ENCODE measurements around the gene PTTG2.

The PTTG2 gene

DNA sequence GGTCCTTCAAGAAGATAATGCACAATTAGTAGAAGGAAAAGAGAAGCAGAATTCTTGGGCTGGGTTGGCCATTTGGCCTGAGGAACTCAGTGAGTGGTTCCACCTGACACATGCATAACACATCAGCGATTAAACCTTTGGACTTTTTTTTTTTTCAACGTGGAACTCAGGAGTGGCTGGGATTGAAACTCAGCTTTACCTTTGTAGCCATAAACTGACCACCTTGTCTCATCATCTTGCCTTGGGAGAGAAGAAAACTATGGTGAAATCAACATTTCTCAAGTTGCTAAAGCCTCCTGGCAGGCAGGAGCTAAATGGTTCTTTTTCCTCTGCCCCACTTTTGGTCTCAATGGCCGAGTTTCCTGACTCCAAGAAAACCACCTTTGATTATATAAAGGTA lies 16.3 kb downstream of the PTTG2 start:
- Histone ChIP-seq H3K9me3 (ENCODE audit: control insufficient read depth, insufficient read depth, low read length) (no peaks in the 10 kb centered on the region), H3K4me2 (ENCODE audit: low read length) (peak overlapping the region; percentile 90), H3K79me2 (ENCODE audit: control insufficient read depth, low read length) (peaks cover 42% of the 10 kb centered on the region), H3K4me3 (ENCODE audit: low read length) (peak overlapping the region; percentile 77), H3K4me1 (ENCODE audit: control insufficient read depth, low read length) (peaks cover 36% of the 10 kb centered on the region), H3K27me3 (ENCODE audit: control insufficient read depth, low read length) (no peaks in the 10 kb centered on the region), H3K9me2 (replicated peaks; ENCODE audit: control insufficient read depth, low read length) (no peaks in the 10 kb centered on the region), H4K20me1 (ENCODE audit: control insufficient read depth, insufficient read depth, low read depth, low read length) (peaks cover 4% of the 10 kb centered on the region; the same call in 1 of the 2 replicates), H3K36me3 (ENCODE audit: control insufficient read depth, low read length) (peaks cover 36% of the 10 kb centered on the region), H3F3A (ENCODE audit: control insufficient read depth, insufficient read depth) (peaks cover 38% of the 10 kb centered on the region), H3K27ac (ENCODE audit: low read depth, low read length) (peak overlapping the region; percentile 48)
- TF ChIP-seq, protein P1, sequence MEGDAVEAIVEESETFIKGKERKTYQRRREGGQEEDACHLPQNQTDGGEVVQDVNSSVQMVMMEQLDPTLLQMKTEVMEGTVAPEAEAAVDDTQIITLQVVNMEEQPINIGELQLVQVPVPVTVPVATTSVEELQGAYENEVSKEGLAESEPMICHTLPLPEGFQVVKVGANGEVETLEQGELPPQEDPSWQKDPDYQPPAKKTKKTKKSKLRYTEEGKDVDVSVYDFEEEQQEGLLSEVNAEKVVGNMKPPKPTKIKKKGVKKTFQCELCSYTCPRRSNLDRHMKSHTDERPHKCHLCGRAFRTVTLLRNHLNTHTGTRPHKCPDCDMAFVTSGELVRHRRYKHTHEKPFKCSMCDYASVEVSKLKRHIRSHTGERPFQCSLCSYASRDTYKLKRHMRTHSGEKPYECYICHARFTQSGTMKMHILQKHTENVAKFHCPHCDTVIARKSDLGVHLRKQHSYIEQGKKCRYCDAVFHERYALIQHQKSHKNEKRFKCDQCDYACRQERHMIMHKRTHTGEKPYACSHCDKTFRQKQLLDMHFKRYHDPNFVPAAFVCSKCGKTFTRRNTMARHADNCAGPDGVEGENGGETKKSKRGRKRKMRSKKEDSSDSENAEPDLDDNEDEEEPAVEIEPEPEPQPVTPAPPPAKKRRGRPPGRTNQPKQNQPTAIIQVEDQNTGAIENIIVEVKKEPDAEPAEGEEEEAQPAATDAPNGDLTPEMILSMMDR (IDR thresholded peaks at IDR 0.05; ENCODE audit: low read depth, low read length, poor library complexity, severe bottlenecking), result no peak
- no peak for TF ChIP-seq EZH2phosphoT487 (IDR thresholded peaks at IDR 0.05; ENCODE audit: borderline replicate concordance, low read length)

DNA sequence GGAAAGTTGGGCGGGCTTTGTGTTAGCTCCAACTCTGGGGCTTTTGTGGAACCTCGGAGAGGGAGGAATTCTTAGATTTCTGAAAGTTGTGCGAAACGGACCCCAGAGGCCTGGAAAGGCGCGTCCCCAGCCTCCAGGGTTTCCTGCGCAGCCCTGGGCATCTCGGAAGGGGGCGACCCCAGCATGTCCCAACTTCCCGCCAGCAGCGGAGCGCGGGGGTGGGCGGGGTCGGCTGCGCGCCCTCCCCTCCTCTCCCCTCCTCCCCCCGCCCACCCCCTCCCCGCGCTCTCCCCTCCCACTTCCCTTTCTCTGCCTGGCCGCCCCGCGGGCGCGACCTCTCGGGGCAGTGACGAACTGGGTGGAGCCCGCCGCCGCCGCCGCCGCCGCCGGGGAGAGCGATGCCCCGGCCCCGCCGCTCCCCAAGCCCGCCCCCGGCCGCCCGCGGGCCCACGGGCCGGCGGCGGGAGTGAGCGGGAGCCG lies 16.8 kb downstream of the PTTG2 start:
- TF ChIP-seq, protein P1 (IDR thresholded peaks at IDR 0.05; ENCODE audit: low read depth, low read length, poor library complexity, severe bottlenecking), result no peak
- TF ChIP-seq EZH2phosphoT487 (IDR thresholded peaks at IDR 0.05; ENCODE audit: borderline replicate concordance, low read length), result no peak
- Histone ChIP-seq H3F3A (ENCODE audit: control insufficient read depth, insufficient read depth) (peaks cover 38% of the 10 kb centered on the region), H3K4me3 (ENCODE audit: low read length) (peak overlapping the region; percentile 95), H3K9me3 (ENCODE audit: control insufficient read depth, insufficient read depth, low read length) (no peaks in the 10 kb centered on the region), H3K36me3 (ENCODE audit: control insufficient read depth, low read length) (peaks cover 41% of the 10 kb centered on the region), H4K20me1 (ENCODE audit: control insufficient read depth, insufficient read depth, low read depth, low read length) (peaks cover 5% of the 10 kb centered on the region; the same call in 1 of the 2 replicates), H3K27ac (ENCODE audit: low read depth, low read length) (peak overlapping the region; percentile 98), H3K9me2 (replicated peaks; ENCODE audit: control insufficient read depth, low read length) (no peaks in the 10 kb centered on the region), H3K4me2 (ENCODE audit: low read length) (peak overlapping the region; percentile 90), H3K79me2 (ENCODE audit: control insufficient read depth, low read length) (peaks cover 47% of the 10 kb centered on the region), H3K27me3 (ENCODE audit: control insufficient read depth, low read length) (no peaks in the 10 kb centered on the region), H3K4me1 (ENCODE audit: control insufficient read depth, low read length) (peaks cover 42% of the 10 kb centered on the region)

DNA sequence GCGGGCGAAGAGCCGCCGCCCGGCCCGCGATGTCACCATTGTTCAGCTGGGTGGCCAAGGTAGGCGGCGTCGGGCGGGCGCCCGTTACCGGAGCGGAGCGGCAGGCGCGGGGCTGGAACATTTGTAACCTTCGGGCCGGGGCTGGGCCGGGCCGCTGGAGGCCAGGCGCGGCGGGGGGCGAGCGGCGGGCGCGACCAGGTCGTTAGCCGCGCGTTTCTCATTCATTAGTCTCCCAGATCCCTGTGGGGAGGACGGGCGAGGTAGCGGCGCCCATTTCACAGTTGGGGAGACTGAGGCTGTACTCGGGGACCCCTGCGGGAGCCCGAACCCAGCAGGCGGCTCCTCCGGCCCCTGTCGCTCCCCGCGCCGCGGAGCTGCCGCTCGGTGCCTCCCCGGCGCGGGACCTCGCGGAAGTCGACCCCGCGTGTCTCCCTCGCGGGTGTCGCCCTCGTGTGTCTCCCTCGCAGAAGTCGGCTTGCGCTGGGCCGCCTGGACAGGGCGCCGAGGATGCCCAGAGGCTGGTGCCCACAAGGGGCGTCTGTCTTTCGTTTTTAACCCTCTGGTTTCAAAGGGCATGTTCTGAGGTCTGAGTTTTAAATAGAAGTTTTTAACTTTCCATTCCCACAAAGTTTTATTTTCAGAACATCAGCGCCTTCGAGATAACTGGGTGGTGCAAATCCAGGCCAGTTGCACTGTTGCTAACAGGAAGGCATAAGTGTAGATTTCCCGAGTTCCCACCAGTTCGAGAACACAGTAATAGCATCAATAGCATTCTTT lies 17.5 kb downstream of the PTTG2 start:
- Histone ChIP-seq H3K9me2 (replicated peaks; ENCODE audit: control insufficient read depth, low read length) (no peaks in the 10 kb centered on the region), H3K4me1 (ENCODE audit: control insufficient read depth, low read length) (peaks cover 48% of the 10 kb centered on the region), H3K79me2 (ENCODE audit: control insufficient read depth, low read length) (peaks cover 54% of the 10 kb centered on the region), H3K27me3 (ENCODE audit: control insufficient read depth, low read length) (no peaks in the 10 kb centered on the region), H3K36me3 (ENCODE audit: control insufficient read depth, low read length) (peaks cover 47% of the 10 kb centered on the region), H4K20me1 (ENCODE audit: control insufficient read depth, insufficient read depth, low read depth, low read length) (peaks cover 5% of the 10 kb centered on the region; the same call in 1 of the 2 replicates), H3K27ac (ENCODE audit: low read depth, low read length) (peak overlapping the region; percentile 98), H3K9me3 (ENCODE audit: control insufficient read depth, insufficient read depth, low read length) (no peaks in the 10 kb centered on the region), H3K4me3 (ENCODE audit: low read length) (peak overlapping the region; percentile 95), H3K4me2 (ENCODE audit: low read length) (peak overlapping the region; percentile 86), H3F3A (ENCODE audit: control insufficient read depth, insufficient read depth) (peaks cover 38% of the 10 kb centered on the region)
- TF ChIP-seq, protein P1 (IDR thresholded peaks at IDR 0.05; ENCODE audit: low read depth, low read length, poor library complexity, severe bottlenecking), result peak; percentile 74
- no peak for TF ChIP-seq EZH2phosphoT487 (IDR thresholded peaks at IDR 0.05; ENCODE audit: borderline replicate concordance, low read length)

All from DOHH2 (cell line).